GM18870 (cell line): ENCODE data around the gene CARMIL1.

Experiments
- ATAC-seq: cut with Tn5 transposase; IDR thresholded peaks from one replicate; pipeline ENCODE4 v1.9.1; 2021; ENCODE audit warnings: moderate library complexity; ENCODE audit not compliant: unreplicated experiment

The CARMIL1 gene

GRCh38 chr6:25465941-25466340, 186.8 kb downstream of the CARMIL1 start:
- ATAC-seq = no peak

- no peak for ATAC-seq
These were observed 189.7 kb downstream of the CARMIL1 start for GRCh38 chr6:25468881-25469280.

GRCh38 chr6:25469797-25470388, 190.7 kb downstream of the CARMIL1 start:
- no peak for ATAC-seq

- no peak for ATAC-seq
These were observed 193.1 kb downstream of the CARMIL1 start for GRCh38 chr6:25472306-25472705.

GRCh38 chr6:25472906-25473305, 193.7 kb downstream of the CARMIL1 start:
- no peak for ATAC-seq

- ATAC-seq = no peak
These were observed 194.3 kb downstream of the CARMIL1 start for GRCh38 chr6:25473447-25473846.

- ATAC-seq = no peak
These were observed 197.0 kb downstream of the CARMIL1 start for GRCh38 chr6:25476126-25476525.

- ATAC-seq = no peak
These were observed 197.9 kb downstream of the CARMIL1 start for GRCh38 chr6:25477006-25477590.

- ATAC-seq = no peak
These were observed 199.8 kb downstream of the CARMIL1 start for GRCh38 chr6:25478973-25479372.

GRCh38 chr6:25481267-25481666, 202.1 kb downstream of the CARMIL1 start:
- no peak for ATAC-seq

GRCh38 chr6:25482996-25483395, 203.8 kb downstream of the CARMIL1 start:
- ATAC-seq = no peak

- ATAC-seq = no peak
These were observed 204.8 kb downstream of the CARMIL1 start for GRCh38 chr6:25483943-25484342.

- ATAC-seq = no peak
These were observed 205.7 kb downstream of the CARMIL1 start for GRCh38 chr6:25484900-25485299.

GRCh38 chr6:25485821-25486534, 206.8 kb downstream of the CARMIL1 start:
- ATAC-seq = no peak

- ATAC-seq = no peak
These were observed 207.4 kb downstream of the CARMIL1 start for GRCh38 chr6:25486550-25486949.

GRCh38 chr6:25487012-25487411, 207.8 kb downstream of the CARMIL1 start:
- ATAC-seq = no peak

GRCh38 chr6:25488156-25488555, 209.0 kb downstream of the CARMIL1 start:
- ATAC-seq = no peak

- ATAC-seq = no peak
These were observed 210.2 kb downstream of the CARMIL1 start for GRCh38 chr6:25489399-25489798.

GRCh38 chr6:25490018-25490801, 211.0 kb downstream of the CARMIL1 start:
- ATAC-seq = peak; percentile 47

GRCh38 chr6:25492951-25493350, 213.8 kb downstream of the CARMIL1 start:
- no peak for ATAC-seq

- no peak for ATAC-seq
These were observed 215.3 kb downstream of the CARMIL1 start for GRCh38 chr6:25494469-25494868.
